GM18909 (cell line): Measurements from ENCODE around the gene FGF14.
A peak's percentile ranks its signal among the peaks of the same experiment; 100 is the strongest.

Experiments used
- ATAC-seq: cut with Tn5 transposase; IDR thresholded peaks from one replicate; pipeline ENCODE4 v1.9.1; 2021; ENCODE audit warnings: mild to moderate bottlenecking; ENCODE audit not compliant: unreplicated experiment, poor library complexity

The FGF14 gene

GRCh38 chr13:101951114-101951513 is 450.7 kb downstream of the FGF14 start:
- no peak for ATAC-seq

DNA sequence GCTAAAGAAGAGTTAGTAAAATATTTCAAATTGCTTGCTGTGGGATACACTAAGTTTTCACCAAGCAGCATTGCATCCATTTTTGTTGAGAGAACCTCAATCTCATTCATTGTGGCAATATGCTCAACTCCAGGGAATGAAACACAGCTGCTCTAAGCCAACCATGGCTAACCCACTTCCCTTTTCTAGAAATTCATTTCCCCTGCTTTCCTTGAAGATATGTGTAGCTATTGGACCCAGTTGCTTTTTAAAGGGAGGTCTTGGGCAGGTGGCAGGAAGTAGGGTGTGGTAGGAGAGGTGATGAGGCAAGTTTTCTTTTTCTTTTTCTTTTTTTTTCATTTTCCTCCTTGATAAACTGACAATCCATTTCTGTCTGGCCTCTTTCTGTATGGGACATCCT is 452.2 kb downstream of the FGF14 start:
- ATAC-seq, result no peak

GRCh38 chr13:101946401-101946800 is 455.4 kb downstream of the FGF14 start:
- no peak for ATAC-seq

DNA sequence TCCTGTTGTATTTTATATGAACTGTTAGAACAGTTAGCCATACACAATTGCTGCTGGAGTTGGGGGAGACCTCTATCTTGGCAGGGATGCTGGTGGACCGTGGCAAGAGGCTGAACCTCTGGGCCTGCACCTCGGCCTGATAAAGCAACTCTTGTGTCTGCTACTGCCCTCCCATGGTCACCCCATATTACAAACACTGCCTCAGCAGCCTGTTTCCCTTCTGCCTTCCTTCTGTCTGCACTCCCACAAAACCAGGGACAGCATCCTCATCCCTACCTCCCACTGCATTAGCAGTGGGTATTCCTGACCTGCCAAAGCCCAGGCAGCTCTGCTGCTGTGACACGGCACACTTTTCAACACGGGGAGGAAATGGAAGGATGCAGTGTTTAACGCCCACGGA is 456.4 kb downstream of the FGF14 start:
- ATAC-seq, result no peak

DNA sequence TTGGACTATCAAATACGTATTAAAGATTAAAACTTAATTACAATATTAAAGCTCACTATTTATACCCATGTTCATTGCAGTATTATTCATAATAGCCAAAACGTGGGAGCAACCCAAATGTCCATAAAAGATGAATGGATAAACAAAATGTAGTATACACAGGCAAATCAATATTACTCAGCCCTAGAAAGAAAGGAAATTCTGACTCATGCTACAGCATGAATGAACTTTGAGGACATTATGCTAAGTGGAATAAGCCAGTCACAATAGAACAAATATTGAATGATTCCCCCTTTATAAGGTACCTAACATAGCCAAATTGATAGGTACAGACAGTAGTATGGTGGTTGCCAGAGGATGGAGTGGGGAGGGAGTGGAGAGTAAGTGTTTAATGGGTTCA is 457.3 kb downstream of the FGF14 start:
- ATAC-seq, result no peak

- no peak for ATAC-seq
These were observed 459.2 kb downstream of the FGF14 start for GRCh38 chr13:101942535-101943157.

- ATAC-seq, result peak; percentile 67
These were observed 459.8 kb downstream of the FGF14 start for GRCh38 chr13:101942038-101942437.

GRCh38 chr13:101941095-101941783 is 460.6 kb downstream of the FGF14 start:
- no peak for ATAC-seq

- no peak for ATAC-seq
These were observed 462.5 kb downstream of the FGF14 start for GRCh38 chr13:101939370-101939769.

DNA sequence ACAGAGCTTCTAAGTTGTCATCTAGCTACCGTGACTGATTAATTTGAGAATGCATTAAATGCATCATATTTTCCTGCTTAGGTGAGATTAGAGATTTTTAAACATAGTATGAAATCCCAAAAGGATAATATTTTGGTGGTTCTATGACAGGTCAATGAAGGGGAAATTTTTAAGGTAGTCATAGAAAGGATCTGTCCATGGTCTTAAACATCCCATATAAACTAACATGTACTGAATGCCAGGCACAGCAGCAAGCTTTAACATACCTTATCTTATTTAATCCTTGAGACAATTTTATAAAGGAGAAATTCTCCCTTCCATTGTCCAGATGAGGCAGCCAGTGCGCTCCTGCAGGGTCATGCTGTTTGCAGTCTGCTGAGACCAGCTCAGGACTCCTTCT is 466.0 kb downstream of the FGF14 start:
- ATAC-seq, result no peak

DNA sequence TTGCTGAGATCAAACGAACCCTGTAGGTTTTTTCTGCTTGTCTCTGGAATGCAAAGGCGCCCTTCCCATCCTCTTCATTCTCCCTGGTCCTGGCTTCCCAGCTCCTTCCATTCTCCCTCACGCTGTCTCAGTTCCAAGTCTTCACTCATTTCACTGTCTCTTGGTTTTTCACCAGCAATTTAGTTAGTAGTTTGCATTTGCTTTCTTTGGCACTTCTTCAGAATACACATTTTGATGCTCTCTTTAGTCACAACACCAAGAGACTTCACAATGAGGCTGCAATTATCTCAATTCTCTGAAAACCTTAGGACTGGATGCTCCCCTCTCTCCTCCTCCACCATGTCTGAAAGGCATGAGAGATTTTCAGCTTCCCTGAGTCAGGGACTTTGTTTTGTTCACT is 470.7 kb downstream of the FGF14 start:
- ATAC-seq, result no peak

DNA sequence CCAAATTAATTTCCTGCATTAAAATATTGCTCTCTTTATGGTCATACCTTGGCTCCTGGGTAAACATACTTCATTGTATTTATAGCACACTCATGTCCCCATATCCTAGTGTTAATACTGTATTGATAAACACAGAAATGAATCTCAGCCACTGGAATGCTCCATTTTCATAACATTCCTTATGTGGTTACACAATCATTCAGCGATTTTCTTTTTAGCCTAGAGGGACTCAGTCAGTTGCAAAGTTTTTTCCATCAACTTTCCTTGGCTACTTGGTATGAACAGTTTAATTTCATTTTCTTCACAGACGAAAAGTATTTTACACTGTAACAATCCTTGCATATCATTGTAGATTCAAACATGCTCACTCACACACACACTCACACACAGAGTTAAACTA is 471.5 kb downstream of the FGF14 start:
- no peak for ATAC-seq

GRCh38 chr13:101925731-101926130 is 476.1 kb downstream of the FGF14 start:
- ATAC-seq, result no peak

DNA sequence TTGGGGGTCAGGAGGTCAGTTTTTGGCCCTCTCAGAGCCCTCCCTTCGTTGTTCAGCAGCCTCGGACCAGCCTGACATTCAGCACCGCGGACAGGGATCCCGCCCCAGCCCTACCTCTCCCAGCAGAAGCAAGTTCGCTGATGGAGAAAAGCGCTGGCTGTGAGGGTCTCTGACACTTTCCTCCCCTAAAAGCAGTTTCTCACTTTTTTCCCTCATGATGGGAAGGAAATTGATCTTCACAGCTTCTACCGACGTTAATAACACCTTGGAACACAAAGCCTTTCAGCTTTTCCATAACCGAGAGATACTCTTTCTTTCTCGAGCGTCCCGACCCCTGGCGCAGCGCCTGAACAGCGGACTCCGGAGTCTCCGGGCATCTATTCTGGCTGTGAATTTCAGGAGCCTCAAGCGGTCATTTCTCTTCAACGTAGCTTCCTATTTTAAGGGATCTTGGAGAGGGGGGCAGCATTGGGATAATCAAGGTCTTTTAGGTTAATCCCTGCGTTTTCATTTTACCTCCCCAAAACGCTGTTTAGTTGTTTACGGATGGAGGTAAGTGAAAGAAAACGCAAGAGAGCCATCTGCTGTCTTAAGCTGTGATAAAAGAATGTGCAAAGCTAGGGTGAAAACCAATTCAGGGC is 482.2 kb downstream of the FGF14 start:
- ATAC-seq, result no peak

- no peak for ATAC-seq
These were observed 483.8 kb downstream of the FGF14 start for GRCh38 chr13:101917833-101918661.

GRCh38 chr13:101917475-101917810 is 484.4 kb downstream of the FGF14 start:
- no peak for ATAC-seq

- no peak for ATAC-seq
These were observed 484.9 kb downstream of the FGF14 start for GRCh38 chr13:101916775-101917474.

GRCh38 chr13:101916108-101916774 is 485.6 kb downstream of the FGF14 start:
- ATAC-seq, result no peak

DNA sequence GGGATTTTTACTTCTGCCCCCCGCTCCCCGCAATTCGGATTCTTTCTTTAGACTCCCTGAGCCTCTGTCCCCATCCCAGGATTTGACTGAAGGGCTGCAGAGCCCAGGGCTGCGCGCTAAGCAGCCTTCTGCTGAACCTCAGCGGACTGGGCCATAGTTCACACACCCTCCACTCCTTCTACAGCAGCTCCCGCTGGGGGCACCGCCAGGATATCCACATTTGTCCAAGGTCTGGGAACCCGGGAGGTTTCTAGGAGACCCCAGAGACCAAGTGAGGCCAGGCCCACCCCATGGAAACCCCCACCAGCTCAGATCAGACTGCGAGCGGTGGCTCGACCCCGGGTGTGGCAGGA is 486.1 kb downstream of the FGF14 start:
- no peak for ATAC-seq

- no peak for ATAC-seq
These were observed 486.5 kb downstream of the FGF14 start for GRCh38 chr13:101915331-101915730.
